BJ (cell line): ENCODE measurements around the gene KANK2. TPM values are rescaled to one million over a fixed set of nuclear protein-coding genes. Genes with fewer than 3 reads are reported as not detected.

Source experiments
- CTCF ChIA-PET: fragments of 350-600 bp; formaldehyde crosslinking; extraction: SDS; loops from one replicate; lab custom pipeline; 2021; ENCODE audit warnings: antibody characterized with exemption, inconsistent platforms; lab: Yijun Ruan, JAX
- POLR2A ChIA-PET: fragments of 300-600 bp; sonication (Branson Sonifier 250); formaldehyde crosslinking; extraction: SDS; loops from one replicate; lab custom pipeline; 2021; ENCODE audit warnings: antibody characterized with exemption; lab: Charles Lee
- DNase-seq: peaks from one replicate; pipeline ENCODE4 v3.0.0-alpha.2; 2011; ENCODE audit warnings: low read depth
- H3K27me3 ChIP-seq: 2 replicates; pipeline ENCODE4 v1.6.0; 2011; ENCODE audit warnings: low read length; ENCODE audit not compliant: control insufficient read depth, insufficient read depth
- H3K36me3 ChIP-seq: 2 replicates; pipeline ENCODE4 v1.5.1; 2011; ENCODE audit warnings: low read length; ENCODE audit not compliant: control insufficient read depth, insufficient read depth
- H3K4me3 ChIP-seq: 2 replicates; pipeline ENCODE4 v1.5.1; 2011; ENCODE audit warnings: low read depth, mild to moderate bottlenecking, control low read depth, low read length
- polyA plus RNA-seq: library from polyadenylated mRNA; depleted of rRNA; stranded (reverse); fragments of >200 nt; gene quantifications from 2 replicates; pipeline ENCODE4 v1.2.3, GENCODE V29; 2011
- TF ChIP-seq, protein P1 (sequence below): IDR thresholded peaks from 2 replicates; pipeline ENCODE4 v1.5.1; 2011; ENCODE audit warnings: low read depth, mild to moderate bottlenecking, control low read depth, inconsistent platforms, low read length, moderate library complexity; ENCODE audit not compliant: insufficient read depth

Gene KANK2
- polyA plus RNA-seq, 1 experiment, result 176 TPM

DNA sequence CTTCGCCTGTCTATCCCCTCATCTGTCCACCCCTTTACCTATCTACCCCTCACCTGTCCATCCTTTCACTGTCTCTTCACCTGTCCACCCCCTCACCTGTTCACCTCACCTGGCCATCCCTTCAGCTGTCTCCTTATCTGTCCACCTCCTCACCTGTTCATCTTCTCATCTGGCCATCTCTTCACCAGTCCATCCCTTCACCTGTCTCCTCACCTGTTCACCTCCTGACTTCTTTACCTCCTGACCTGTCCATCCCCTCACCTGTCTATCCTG lies 13.2 kb upstream of the KANK2 start:
- CTCF ChIA-PET, result no interaction called here
- TF ChIP-seq, protein P1, sequence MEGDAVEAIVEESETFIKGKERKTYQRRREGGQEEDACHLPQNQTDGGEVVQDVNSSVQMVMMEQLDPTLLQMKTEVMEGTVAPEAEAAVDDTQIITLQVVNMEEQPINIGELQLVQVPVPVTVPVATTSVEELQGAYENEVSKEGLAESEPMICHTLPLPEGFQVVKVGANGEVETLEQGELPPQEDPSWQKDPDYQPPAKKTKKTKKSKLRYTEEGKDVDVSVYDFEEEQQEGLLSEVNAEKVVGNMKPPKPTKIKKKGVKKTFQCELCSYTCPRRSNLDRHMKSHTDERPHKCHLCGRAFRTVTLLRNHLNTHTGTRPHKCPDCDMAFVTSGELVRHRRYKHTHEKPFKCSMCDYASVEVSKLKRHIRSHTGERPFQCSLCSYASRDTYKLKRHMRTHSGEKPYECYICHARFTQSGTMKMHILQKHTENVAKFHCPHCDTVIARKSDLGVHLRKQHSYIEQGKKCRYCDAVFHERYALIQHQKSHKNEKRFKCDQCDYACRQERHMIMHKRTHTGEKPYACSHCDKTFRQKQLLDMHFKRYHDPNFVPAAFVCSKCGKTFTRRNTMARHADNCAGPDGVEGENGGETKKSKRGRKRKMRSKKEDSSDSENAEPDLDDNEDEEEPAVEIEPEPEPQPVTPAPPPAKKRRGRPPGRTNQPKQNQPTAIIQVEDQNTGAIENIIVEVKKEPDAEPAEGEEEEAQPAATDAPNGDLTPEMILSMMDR, result no peak
- no peak for DNase-seq

DNA sequence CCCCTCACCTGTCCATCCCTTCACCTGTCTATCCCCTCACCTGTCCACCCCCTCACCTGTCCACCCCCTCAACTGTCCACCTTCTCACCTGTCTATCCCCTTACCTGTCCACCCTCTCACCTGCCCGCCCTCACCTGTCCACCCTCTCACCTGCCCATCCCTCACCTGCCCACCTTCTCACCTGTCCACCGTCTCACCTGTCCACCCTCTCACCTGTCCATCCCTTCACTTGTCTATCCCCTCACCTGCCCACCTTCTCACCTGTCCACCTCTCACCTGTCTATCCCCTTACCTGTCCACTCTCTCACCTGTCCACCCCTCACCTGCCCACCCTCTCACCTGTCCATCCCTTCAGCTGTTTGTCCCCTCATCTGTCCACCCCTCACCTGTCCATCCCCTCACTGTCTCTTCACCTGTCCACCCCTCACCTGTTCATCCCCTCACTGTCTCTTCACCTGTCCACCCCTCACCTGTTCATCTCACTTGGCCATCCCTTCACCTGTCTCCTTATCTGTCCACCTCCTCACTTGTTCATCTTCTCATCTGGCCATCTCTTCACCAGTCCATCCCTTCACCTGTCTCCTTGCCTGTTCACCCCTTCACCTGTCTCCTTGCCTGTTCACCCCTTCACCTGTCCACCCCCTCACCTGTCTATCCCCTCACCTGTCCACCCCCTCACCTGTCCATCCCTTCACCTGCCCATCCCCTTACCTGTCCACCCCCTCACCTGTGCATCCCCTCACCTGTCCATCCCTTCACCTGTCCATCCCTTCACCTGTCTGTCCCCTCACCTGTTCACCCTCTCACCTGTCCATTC lies 12.7 kb upstream of the KANK2 start:
- H3K4me3 ChIP-seq, result no peak overlapping the region
- TF ChIP-seq, protein P1, result no peak
- no peaks in the 10 kb centered on the region for H3K27me3 ChIP-seq
- H3K36me3 ChIP-seq, result peaks cover 13% of the 10 kb centered on the region
- POLR2A ChIA-PET, result no interaction called here
- DNase-seq, result no peak
- CTCF ChIA-PET, result no interaction called here

More for the DNA sequence above, 13.2 kb upstream of the KANK2 start:
- POLR2A ChIA-PET, result no interaction called here
- Histone ChIP-seq H3K36me3 (peaks cover 16% of the 10 kb centered on the region), H3K27me3 (no peaks in the 10 kb centered on the region), H3K4me3 (no peak overlapping the region)

DNA sequence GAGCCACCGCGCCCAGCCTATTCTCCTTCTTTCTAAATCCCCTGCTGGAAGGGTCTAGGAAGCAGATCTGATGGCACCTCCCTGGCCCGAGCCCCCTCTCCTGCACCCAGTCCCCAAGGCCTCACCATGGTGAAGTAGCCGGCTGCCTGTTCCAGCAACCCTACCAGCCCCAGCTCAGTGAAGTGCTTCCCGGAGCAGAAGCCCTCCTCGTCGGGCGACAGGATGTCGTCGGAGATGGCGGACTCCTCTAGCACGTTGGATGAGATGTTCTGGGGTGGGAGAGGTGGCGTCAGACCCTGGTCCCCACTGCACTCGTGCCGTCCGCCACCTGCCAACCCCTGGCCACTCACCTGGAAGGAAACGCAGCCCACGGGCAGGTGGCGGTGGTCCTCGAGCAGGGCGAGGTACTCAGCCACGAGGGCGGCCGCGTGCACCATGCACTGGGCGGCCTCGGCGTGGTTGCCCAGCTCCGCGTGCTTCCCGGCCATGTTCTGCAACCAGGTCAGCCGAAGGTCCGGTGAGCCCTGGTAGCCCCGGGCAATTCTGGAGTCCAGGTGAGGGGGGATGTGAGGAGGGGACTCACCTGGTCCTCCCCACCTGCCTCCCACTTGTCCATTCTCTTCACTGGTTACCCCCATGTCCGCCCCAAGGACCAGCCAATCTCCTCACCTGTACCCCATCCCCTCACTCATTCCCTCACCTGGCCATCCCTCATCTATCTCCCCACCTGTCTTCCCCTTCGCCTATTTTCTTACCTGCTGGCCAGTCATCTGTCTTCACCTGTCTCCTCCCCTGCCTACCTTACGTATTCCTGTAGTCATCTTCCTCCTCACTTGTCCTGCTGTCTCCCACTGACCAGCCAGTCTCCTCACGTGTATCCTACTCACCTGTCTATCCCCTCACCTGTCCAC lies 11.5 kb upstream of the KANK2 start:
- ChIA-PET POLR2A (no interaction called here), CTCF (interaction anchor here (0.9 to 3.7 kb wide), 4 partner anchors 10 to 173 kb away, joined by 3 to 16 read pairs (median 4); no protein-coding TSS in a partner anchor)
- H3K4me3 ChIP-seq, result no peak overlapping the region
- peaks cover 11% of the 10 kb centered on the region for H3K36me3 ChIP-seq
- no peak for DNase-seq
- TF ChIP-seq, protein P1, result no peak
- H3K27me3 ChIP-seq, result no peaks in the 10 kb centered on the region

GRCh38 chr19:11205939-11206570 lies 8.7 kb upstream of the KANK2 start:
- no peaks in the 10 kb centered on the region for H3K27me3 ChIP-seq
- POLR2A ChIA-PET, result no interaction called here
- peaks cover 8% of the 10 kb centered on the region for H3K36me3 ChIP-seq
- CTCF ChIA-PET, result interaction anchor here (0.8 to 3.7 kb wide), 7 partner anchors 9 to 170 kb away, joined by 3 to 16 read pairs (median 4); no protein-coding TSS in a partner anchor
- DNase-seq, result no peak
- TF ChIP-seq, protein P1, result no peak
- no peak overlapping the region for H3K4me3 ChIP-seq

GRCh38 chr19:11204943-11205349 lies 7.6 kb upstream of the KANK2 start:
- ChIA-PET POLR2A (no interaction called here), CTCF (interaction anchor here (0.7 to 5.6 kb wide), 9 partner anchors 8 to 168 kb away, joined by 3 to 57 read pairs (median 6); no protein-coding TSS in a partner anchor)
- Histone ChIP-seq H3K27me3 (no peaks in the 10 kb centered on the region), H3K36me3 (peaks cover 12% of the 10 kb centered on the region), H3K4me3 (no peak overlapping the region)
- TF ChIP-seq, protein P1, result no peak
- DNase-seq, result no peak
